PC-9 (cell line): ENCODE data around the gene FANCG. TPM values are rescaled to one million over a fixed set of nuclear protein-coding genes. Genes with fewer than 3 reads are reported as not detected.

Experiments
- BruUV-seq: library from RNA; stranded (reverse); fragments of 400-500 nt; replicated peaks from 2 replicates; lab custom pipeline; 2021; lab: Mats Ljungman, UMichigan
- CTCF ChIA-PET: fragments of 300-600 bp; sonication (Branson Sonifier 250); formaldehyde crosslinking; loops from one replicate; lab custom pipeline; 2022; ENCODE audit warnings: antibody characterized with exemption; lab: Charles Lee
- POLR2A ChIA-PET: fragments of 300-600 bp; sonication (Branson Sonifier 250); formaldehyde crosslinking; loops from one replicate; lab custom pipeline; 2022; ENCODE audit warnings: antibody characterized with exemption; ENCODE audit not compliant: unreplicated experiment; lab: Charles Lee
- DNase-seq, 2 experiments: peaks; one replicate each; pipeline versions ENCODE4 v3.0.0 to v3.0.0-alpha.2; 2015 to 2022; ENCODE audit warnings: mixed read lengths in 1 of 2
- H2AFZ ChIP-seq: fragments of 200-600 bp; sonication (generic); 2 replicates; pipeline ENCODE4 v1.8.1; 2017; ENCODE audit warnings: antibody characterized with exemption
- H3F3A ChIP-seq: fragments of 200-600 bp; sonication (generic); 2 replicates; pipeline ENCODE4 v1.8.1; 2017; ENCODE audit warnings: antibody characterized with exemption, mild to moderate bottlenecking, low read depth; ENCODE audit not compliant: insufficient read depth
- H3K27ac ChIP-seq: fragments of 200-600 bp; sonication (generic); 2 replicates; pipeline ENCODE4 v1.6.1; 2016; ENCODE audit warnings: mixed run types
- H3K27me3 ChIP-seq: fragments of 200-600 bp; sonication (generic); 2 replicates; pipeline ENCODE4 v1.6.1; 2016; ENCODE audit warnings: low read depth, mixed run types; ENCODE audit not compliant: insufficient read depth
- H3K36me3 ChIP-seq: fragments of 200-600 bp; sonication (generic); 2 replicates; pipeline ENCODE4 v1.6.1; 2016; ENCODE audit warnings: low read depth, mixed run types
- H3K4me1 ChIP-seq: fragments of 200-600 bp; sonication (generic); replicated peaks from 2 replicates; pipeline ENCODE4 v1.6.1; 2016; ENCODE audit warnings: mixed run types; ENCODE audit not compliant: insufficient read depth
- H3K4me2 ChIP-seq: fragments of 200-600 bp; sonication (generic); 2 replicates; pipeline ENCODE4 v1.6.1; 2017; ENCODE audit warnings: mixed run types
- H3K4me3 ChIP-seq: fragments of 200-600 bp; sonication (generic); 2 replicates; pipeline ENCODE4 v1.6.1; 2016; ENCODE audit warnings: mixed run types
- H3K79me2 ChIP-seq: fragments of 200-600 bp; sonication (generic); 2 replicates; pipeline ENCODE4 v1.6.1; 2017; ENCODE audit warnings: low read depth, mixed run types
- H3K9me2 ChIP-seq: fragments of 200-600 bp; sonication (generic); 2 replicates; pipeline ENCODE4 v1.8.1; 2017; ENCODE audit warnings: mild to moderate bottlenecking; ENCODE audit not compliant: insufficient read depth
- H3K9me3 ChIP-seq: fragments of 200-600 bp; sonication (generic); 2 replicates; pipeline ENCODE4 v1.8.1; 2016; ENCODE audit warnings: low read depth; ENCODE audit not compliant: insufficient read depth
- H4K20me1 ChIP-seq: fragments of 200-600 bp; sonication (generic); 2 replicates; pipeline ENCODE4 v1.8.1; 2017; ENCODE audit not compliant: insufficient read depth
- EZH2 ChIP-seq: fragments of 200-600 bp; sonication (generic); IDR thresholded peaks from 2 replicates; pipeline ENCODE4 v1.8.0; 2017; ENCODE audit warnings: antibody characterized with exemption, low read depth
- intact Hi-C: fragments of 100-400 bp; cut with micrococcal nuclease; formaldehyde crosslinking; loops from one replicate; pipeline ENCODE4 v1.10.0; 2022; ENCODE audit not compliant: unreplicated experiment
- total RNA-seq: library from RNA; stranded (reverse); gene quantifications from 2 replicates; pipeline ENCODE4 v1.2.3, GENCODE V29; 2021
- TF ChIP-seq, protein P1 (sequence below): fragments of 200-600 bp; sonication (generic); conservative IDR thresholded peaks from 2 replicates; pipeline ENCODE4 v1.6.1; 2017; ENCODE audit warnings: mixed run types, antibody characterized with exemption, mild to moderate bottlenecking, moderate library complexity

FANCG gene
- total RNA-seq, 1 experiment from 2014 or later = 45.3 TPM

GRCh38 chr9:35072461-35073278, 7.1 kb downstream of the FANCG start, which contains the start of gene VCP:
TSS of gene VCP (minus strand) at chr9:35072625. CDS start at chr9:35072353, 272 bp downstream.
- Histone ChIP-seq H3K4me2 (peak within 1 kb of the TSS; percentile 99), H3K79me2 (peaks cover 43% of the 10 kb centered on the region), H3K9me3 (no peaks in the 10 kb centered on the region), H3K27me3 (no peaks in the 10 kb centered on the region), H3F3A (peaks cover 22% of the 10 kb centered on the region), H4K20me1 (peaks cover 40% of the 10 kb centered on the region), H3K27ac (peak within 1 kb of the TSS; percentile 97), H3K4me1 (peaks cover 17% of the 10 kb centered on the region), H3K4me3 (peak within 1 kb of the TSS; percentile 91), H3K9me2 (no peaks in the 10 kb centered on the region), H3K36me3 (peaks cover 5% of the 10 kb centered on the region; the same call in 1 of the 2 replicates), H2AFZ (peak within 1 kb of the TSS; percentile 43)
- CTCF ChIA-PET = no interaction called here
- intact Hi-C loops = loop anchor here (5.0 kb wide), 1 partner anchor 85 kb away; the partner anchor contains the start of gene DNAJB5
- peak; percentile 94 for DNase-seq
- POLR2A ChIA-PET = interaction anchor here (0.6 to 0.8 kb wide), 3 partner anchors 31 to 586 kb away, joined by 5 to 13 read pairs (median 6); partner anchors contain the start of gene ATOSB
- BruUV-seq = no TSS peak
- TF ChIP-seq, protein P1, sequence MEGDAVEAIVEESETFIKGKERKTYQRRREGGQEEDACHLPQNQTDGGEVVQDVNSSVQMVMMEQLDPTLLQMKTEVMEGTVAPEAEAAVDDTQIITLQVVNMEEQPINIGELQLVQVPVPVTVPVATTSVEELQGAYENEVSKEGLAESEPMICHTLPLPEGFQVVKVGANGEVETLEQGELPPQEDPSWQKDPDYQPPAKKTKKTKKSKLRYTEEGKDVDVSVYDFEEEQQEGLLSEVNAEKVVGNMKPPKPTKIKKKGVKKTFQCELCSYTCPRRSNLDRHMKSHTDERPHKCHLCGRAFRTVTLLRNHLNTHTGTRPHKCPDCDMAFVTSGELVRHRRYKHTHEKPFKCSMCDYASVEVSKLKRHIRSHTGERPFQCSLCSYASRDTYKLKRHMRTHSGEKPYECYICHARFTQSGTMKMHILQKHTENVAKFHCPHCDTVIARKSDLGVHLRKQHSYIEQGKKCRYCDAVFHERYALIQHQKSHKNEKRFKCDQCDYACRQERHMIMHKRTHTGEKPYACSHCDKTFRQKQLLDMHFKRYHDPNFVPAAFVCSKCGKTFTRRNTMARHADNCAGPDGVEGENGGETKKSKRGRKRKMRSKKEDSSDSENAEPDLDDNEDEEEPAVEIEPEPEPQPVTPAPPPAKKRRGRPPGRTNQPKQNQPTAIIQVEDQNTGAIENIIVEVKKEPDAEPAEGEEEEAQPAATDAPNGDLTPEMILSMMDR = no peak
- TF ChIP-seq EZH2 = no peak

DNA sequence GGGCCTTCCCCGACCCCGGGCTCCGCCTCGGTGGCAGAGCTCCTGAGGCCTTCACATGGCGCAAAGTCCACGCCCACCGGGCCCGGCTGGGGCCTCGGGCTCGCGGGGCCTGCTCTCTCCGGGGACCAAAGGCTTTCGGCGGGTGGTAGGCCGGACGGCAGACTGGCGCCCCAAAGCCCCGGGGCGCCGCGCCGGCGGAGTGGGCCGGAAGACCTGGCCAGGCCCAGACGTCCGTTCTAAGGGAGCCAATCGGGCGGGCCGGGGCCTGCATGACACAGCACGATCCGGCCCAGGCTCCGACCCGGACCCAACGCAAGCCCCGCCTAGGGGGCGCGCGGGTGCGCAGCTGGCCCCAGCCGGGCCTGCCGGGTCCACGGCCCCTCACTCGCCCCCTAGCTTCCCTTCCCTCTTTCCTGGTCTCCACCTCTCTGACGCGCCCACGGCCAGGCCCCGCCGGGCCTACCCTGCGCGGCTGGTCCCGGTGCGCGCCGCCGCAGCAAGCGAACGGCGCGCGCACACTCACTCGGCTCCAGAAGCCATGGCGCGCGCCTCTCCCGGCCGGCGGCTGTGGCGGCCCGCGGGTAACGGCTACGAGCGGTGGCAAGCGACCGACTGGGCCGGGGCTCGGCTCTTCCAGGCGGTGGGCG, 7.8 kb downstream of the FANCG start:
- peak overlapping the region; percentile 99 for H3K4me2 ChIP-seq
- H3K36me3 ChIP-seq = peaks cover 12% of the 10 kb centered on the region
- BruUV-seq = no TSS peak
- intact Hi-C loops = loop anchor here (5.0 kb wide), 1 partner anchor 85 kb away; the partner anchor contains the start of gene DNAJB5
- H3K4me3 ChIP-seq = peak overlapping the region; percentile 91
- no peaks in the 10 kb centered on the region for H3K9me2 ChIP-seq
- H4K20me1 ChIP-seq = peaks cover 47% of the 10 kb centered on the region
- TF ChIP-seq EZH2 = no peak
- TF ChIP-seq, protein P1 = peak; percentile 29; the same call in 1 of the 2 replicates
- ChIA-PET POLR2A (interaction anchor here (0.5 to 0.8 kb wide), 4 partner anchors 44 to 75 kb away, joined by 3 to 18 read pairs (median 5); partner anchors contain the start of gene ATOSB), CTCF (no interaction called here)
- peak overlapping the region; percentile 43; the same call in 1 of the 2 replicates for H2AFZ ChIP-seq
- peaks cover 17% of the 10 kb centered on the region for H3K4me1 ChIP-seq
- H3K27ac ChIP-seq = peak overlapping the region; percentile 97
- peaks cover 49% of the 10 kb centered on the region for H3K79me2 ChIP-seq
- H3F3A ChIP-seq = peaks cover 22% of the 10 kb centered on the region
- DNase-seq = peak; percentile 48 to 65
- no peaks in the 10 kb centered on the region for H3K9me3 ChIP-seq
- H3K27me3 ChIP-seq = no peaks in the 10 kb centered on the region
